ENCODE measurements around the gene PCDHA13. TPM values are rescaled to one million over a fixed set of nuclear protein-coding genes. Genes with fewer than 3 reads are reported as not detected.

The PCDHA13 gene
- total and polyA plus RNA-seq, 2 of the 4 experiments (the other 2 are of a cell fraction), result not detected

GRCh38 chr5:140857177-140857986, 24.5 kb upstream of the PCDHA13 start:
- H3K4ac ChIP-seq (ENCODE audit: low read depth, low read length), result no peak overlapping the region
- H4K8ac ChIP-seq (ENCODE audit: low read depth in 2 of 2, low read length in 2 of 2), result no peak overlapping the region
- in situ Hi-C loops (cut with MboI; ENCODE audit: low sequenced_read_pairs) (no loop called here), dilution Hi-C loops (cut with HindIII; ENCODE audit: low sequenced_read_pairs, unreplicated experiment) (no loop called here), intact Hi-C loops (cut with micrococcal nuclease) (no loop called here)
- no peak overlapping the region for H4K91ac ChIP-seq (ENCODE audit: insufficient read depth, low read depth, low read length)
- H4K20me1 ChIP-seq (ENCODE audit: insufficient read depth, low read length), result no peaks in the 10 kb centered on the region
- H3K27ac ChIP-seq (ENCODE audit: insufficient read depth, low read length), result no peak overlapping the region
- no peaks in the 10 kb centered on the region for H3K79me1 ChIP-seq (ENCODE audit: low read depth in 1 of 2, low read length in 2 of 2)
- no peak overlapping the region for H3K23ac ChIP-seq (ENCODE audit: low read depth, low read length)
- H3K9ac ChIP-seq (ENCODE audit: low read depth, low read length), result no peak overlapping the region
- peaks cover 29% of the 10 kb centered on the region for H3K9me3 ChIP-seq (ENCODE audit: control insufficient read depth, insufficient read depth, low read length)
- H3K4me1 ChIP-seq (ENCODE audit: control insufficient read depth, insufficient read depth, low read length), result no peaks in the 10 kb centered on the region
- no peak overlapping the region for H2BK20ac ChIP-seq (ENCODE audit: low read depth, low read length)
- H2AK5ac ChIP-seq (ENCODE audit: low read depth, low read length), result no peak overlapping the region
- H2AFZ ChIP-seq (replicated peaks; ENCODE audit: low read length, poor library complexity), result no peak overlapping the region
- no peak overlapping the region for H3K56ac ChIP-seq (ENCODE audit: extremely low read depth, insufficient read depth, low read length)
- ChIA-PET POLR2A (ENCODE audit: unreplicated experiment) (no interaction called here), CTCF (no interaction called here)
- H2BK15ac ChIP-seq (ENCODE audit: low read depth, low read length), result no peak overlapping the region
- H3K18ac ChIP-seq (ENCODE audit: low read depth, low read length), result no peak overlapping the region
- no peaks in the 10 kb centered on the region for H3K27me3 ChIP-seq (ENCODE audit: control insufficient read depth, insufficient read depth, low read length)
- H3K14ac ChIP-seq (replicated peaks; ENCODE audit: low read depth, low read length), result no peak overlapping the region
- H3K9me1 ChIP-seq (ENCODE audit: insufficient read depth, low read length), result no peaks in the 10 kb centered on the region
- no peak overlapping the region for H4K5ac ChIP-seq (ENCODE audit: low read depth, low read length)
- H3K36me3 ChIP-seq (ENCODE audit: control insufficient read depth, insufficient read depth, low read length), result no peaks in the 10 kb centered on the region
- H2BK120ac ChIP-seq (ENCODE audit: low read depth, low read length), result no peak overlapping the region
- no peak for ATAC-seq (ENCODE audit: low read depth)
- TF ChIP-seq CHD1 (IDR thresholded peaks at IDR 0.05; ENCODE audit: low read depth, low read length) (no peak), FOS (IDR thresholded peaks at IDR 0.05; ENCODE audit: low read depth, low read length) (no peak), POLR2A (IDR thresholded peaks at IDR 0.05; ENCODE audit: low read depth, low read length) (no peak)
- H2AK9ac ChIP-seq (replicated peaks; ENCODE audit: low read depth, low read length, poor library complexity), result no peak overlapping the region
- WGBS, 2 experiments (ENCODE audit: extremely low coverage in 2 of 2, insufficient read length in 1 of 2), result 58% methylated on average over 38 of the region's 94 CpGs; no CpG with 5 or more reads in 1 of the 2 experiments
- no peak overlapping the region for H2BK5ac ChIP-seq (ENCODE audit: low read depth, low read length, poor library complexity, severe bottlenecking)
- H3K4me2 ChIP-seq (ENCODE audit: low read depth, low read length), result no peak overlapping the region
- no peak for DNase-seq
- no peak overlapping the region for H3K4me3 ChIP-seq (ENCODE audit: insufficient read depth, low read depth, low read length)
- no TSS peak for BruUV-seq (replicated peaks)

All from IMR-90 (cell line).